Osteoblast (primary cell): Measurements from ENCODE around the gene NUDT9. TPM values are rescaled to one million over a fixed set of nuclear protein-coding genes. Genes with fewer than 3 reads are reported as not detected.
"Not testable (repeated sequence)": the region's sequence is repeated elsewhere in the genome, so short reads cannot be mapped to it uniquely, and the experiment has no call there.

Experiments used
- DNase-seq: peaks from one replicate; pipeline ENCODE4 v3.0.0; 2011; ENCODE audit warnings: low spot score, mixed read lengths; ENCODE audit not compliant: insufficient read length; ENCODE audit errors: missing footprints
- H2AFZ ChIP-seq: 2 replicates; pipeline ENCODE4 v1.6.0; 2011; ENCODE audit warnings: mild to moderate bottlenecking, low read length
- H3K27ac ChIP-seq: 2 replicates; pipeline ENCODE4 v1.5.1; 2011; ENCODE audit warnings: mild to moderate bottlenecking, low read depth, low read length, moderate library complexity
- H3K27me3 ChIP-seq: 2 replicates; pipeline ENCODE4 v1.6.0; 2012; ENCODE audit warnings: mild to moderate bottlenecking, control low read depth, inconsistent platforms, low read length, moderate library complexity; ENCODE audit not compliant: insufficient read depth
- H3K36me3 ChIP-seq: 2 replicates; pipeline ENCODE4 v1.5.1; 2011; ENCODE audit warnings: mild to moderate bottlenecking, low read length, control low read depth, moderate library complexity; ENCODE audit not compliant: insufficient read depth
- H3K4me1 ChIP-seq: 2 replicates; pipeline ENCODE4 v1.5.1; 2011; ENCODE audit warnings: mild to moderate bottlenecking, low read length, control low read depth, moderate library complexity; ENCODE audit not compliant: insufficient read depth
- H3K4me2 ChIP-seq: 2 replicates; pipeline ENCODE4 v1.6.0; 2011; ENCODE audit warnings: mild to moderate bottlenecking, low read length; ENCODE audit not compliant: insufficient read depth
- H3K4me3 ChIP-seq: fragments of 200-600 bp; sonication (generic); 3 replicates; pipeline ENCODE4 v1.5.1; 2012; ENCODE audit warnings: mild to moderate bottlenecking, low read length, inconsistent platforms; ENCODE audit not compliant: insufficient read depth
- H3K79me2 ChIP-seq: 2 replicates; pipeline ENCODE4 v1.6.0; 2012; ENCODE audit warnings: mild to moderate bottlenecking, low read length, control low read depth, inconsistent platforms; ENCODE audit not compliant: insufficient read depth
- H3K9me3 ChIP-seq: 2 replicates; pipeline ENCODE4 v1.5.1; 2011; ENCODE audit warnings: low read depth, low read length, control low read depth
- H4K20me1 ChIP-seq: 2 replicates; pipeline ENCODE4 v1.6.0; 2012; ENCODE audit warnings: mild to moderate bottlenecking, low read length, control low read depth; ENCODE audit not compliant: insufficient read depth
- CTCF ChIP-seq: IDR thresholded peaks from 2 replicates; pipeline ENCODE4 v1.5.1; 2011; ENCODE audit warnings: mild to moderate bottlenecking, low read depth, low read length, moderate library complexity; ENCODE audit errors: extremely low read depth
- total RNA-seq: library from RNA; depleted of rRNA; stranded (reverse); fragments of >200 nt; gene quantifications from 2 replicates; pipeline ENCODE4 v1.2.3, GENCODE V29; 2012

Gene NUDT9
- total RNA-seq, 1 donor: 10.1 TPM

DNA sequence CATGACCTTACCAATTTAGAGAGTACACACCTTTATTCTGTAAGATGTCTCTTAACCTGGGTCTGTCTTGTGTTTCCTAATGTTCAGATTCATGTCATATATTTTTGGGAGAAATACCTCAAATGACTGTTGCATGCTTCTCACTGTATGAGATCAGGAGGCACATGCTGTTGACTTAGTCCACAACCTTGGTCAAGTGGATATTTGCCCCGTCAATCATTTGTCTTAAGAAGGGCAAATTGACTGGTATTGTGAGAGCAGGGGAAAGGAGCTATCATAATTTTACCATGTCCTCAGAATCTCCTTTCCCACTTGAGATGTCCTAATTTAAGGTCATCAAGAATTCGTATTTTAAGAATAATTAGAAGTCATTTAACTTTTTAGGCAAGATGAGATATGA is 11.0 kb downstream of the NUDT9 start:
- Histone ChIP-seq H3K9me3 (no peaks in the 10 kb centered on the region), H3K4me2 (no peak overlapping the region), H3K4me3 (no peak overlapping the region), H2AFZ (no peak overlapping the region), H3K36me3 (peaks cover under 1% of the 10 kb centered on the region), H3K79me2 (peaks cover 58% of the 10 kb centered on the region), H3K27ac (no peak overlapping the region), H4K20me1 (peaks cover 16% of the 10 kb centered on the region), H3K4me1 (no peaks in the 10 kb centered on the region), H3K27me3 (no peaks in the 10 kb centered on the region)
- no peak for DNase-seq
- no peak for TF ChIP-seq CTCF

GRCh38 chr4:87442889-87443288 is 20.5 kb downstream of the NUDT9 start:
- Histone ChIP-seq H3K9me3 (no peaks in the 10 kb centered on the region), H3K79me2 (no peaks in the 10 kb centered on the region), H3K4me1 (no peaks in the 10 kb centered on the region), H3K27ac (no peak overlapping the region), H3K4me3 (no peak overlapping the region), H3K27me3 (no peaks in the 10 kb centered on the region), H2AFZ (no peak overlapping the region), H3K36me3 (peaks cover 35% of the 10 kb centered on the region), H3K4me2 (no peak overlapping the region), H4K20me1 (no peaks in the 10 kb centered on the region)
- no peak for DNase-seq
- no peak for TF ChIP-seq CTCF

GRCh38 chr4:87444741-87445140 is 22.4 kb downstream of the NUDT9 start:
- no peaks in the 10 kb centered on the region for H3K27me3 ChIP-seq
- no peaks in the 10 kb centered on the region for H3K79me2 ChIP-seq
- DNase-seq: no peak

GRCh38 chr4:87445964-87446363 is 23.6 kb downstream of the NUDT9 start:
- Histone ChIP-seq H3K27ac (no peak overlapping the region), H3K4me3 (no peak overlapping the region), H3K79me2 (no peaks in the 10 kb centered on the region), H3K9me3 (no peaks in the 10 kb centered on the region), H3K27me3 (no peaks in the 10 kb centered on the region), H2AFZ (no peak overlapping the region), H3K36me3 (peaks cover 27% of the 10 kb centered on the region), H3K4me2 (no peak overlapping the region), H4K20me1 (no peaks in the 10 kb centered on the region), H3K4me1 (no peaks in the 10 kb centered on the region)
- no peak for DNase-seq
- TF ChIP-seq CTCF: no peak

More at GRCh38 chr4:87444741-87445140, 22.4 kb downstream of the NUDT9 start:
- no peak for TF ChIP-seq CTCF
- H3K4me2 ChIP-seq: no peak overlapping the region
- H3K27ac ChIP-seq: no peak overlapping the region
- no peaks in the 10 kb centered on the region for H3K9me3 ChIP-seq
- no peak overlapping the region for H2AFZ ChIP-seq
- no peak overlapping the region for H3K4me3 ChIP-seq
- no peaks in the 10 kb centered on the region for H4K20me1 ChIP-seq
- no peaks in the 10 kb centered on the region for H3K4me1 ChIP-seq
- H3K36me3 ChIP-seq: peaks cover 31% of the 10 kb centered on the region

GRCh38 chr4:87446375-87446774 is 24.0 kb downstream of the NUDT9 start:
- DNase-seq, H2AFZ ChIP-seq, H3K4me3 ChIP-seq, H3K4me2 ChIP-seq, H3K4me1 ChIP-seq, H4K20me1 ChIP-seq, H3K27ac ChIP-seq, H3K27me3 ChIP-seq, H3K9me3 ChIP-seq, H3K79me2 ChIP-seq: not testable (repeated sequence)
- peaks cover 27% of the 10 kb centered on the region for H3K36me3 ChIP-seq
